WTC11 (cell line): ENCODE data around the gene TMC8.

Experiments
- AFF4 ChIP-seq: sonication (generic); formaldehyde crosslinking; IDR thresholded peaks from 2 replicates; pipeline ENCODE4 v1.8.1; 2023; ENCODE audit warnings: mild to moderate bottlenecking, missing genetic modification reagents, borderline replicate concordance
- CTCF ChIP-seq: fragments of 200-600 bp; IDR thresholded peaks from 2 replicates; pipeline ENCODE4 v1.8.0; 2022; ENCODE audit warnings: antibody characterized with exemption
- EMX1 ChIP-seq: fragments of 250-450 bp; sonication (Bioruptor Pico); IDR thresholded peaks from 2 replicates; pipeline ENCODE4 v1.8.0; 2021; ENCODE audit warnings: mild to moderate bottlenecking
- GABPB1 ChIP-seq: sonication (generic); formaldehyde crosslinking; IDR thresholded peaks from 2 replicates; pipeline ENCODE4 v1.8.1; 2023; ENCODE audit warnings: mild to moderate bottlenecking, missing genetic modification reagents
- MAX ChIP-seq: sonication (generic); formaldehyde crosslinking; IDR thresholded peaks from 2 replicates; pipeline ENCODE4 v1.8.0; 2022; ENCODE audit warnings: mild to moderate bottlenecking, missing genetic modification reagents
- NFYB ChIP-seq: sonication (generic); formaldehyde crosslinking; conservative IDR thresholded peaks from 2 replicates; pipeline ENCODE4 v1.8.0; 2022; ENCODE audit warnings: low read depth, missing genetic modification reagents
- PREB ChIP-seq: sonication (generic); formaldehyde crosslinking; IDR thresholded peaks from 2 replicates; pipeline ENCODE4 v1.8.1; 2022; ENCODE audit warnings: mild to moderate bottlenecking, missing genetic modification reagents, moderate library complexity, borderline replicate concordance

- TF ChIP-seq CTCF (no peak), EMX1 (CRISPR knock-in tag) (no peak), MAX (CRISPR knock-in tag) (no peak), AFF4 (CRISPR knock-in tag) (no peak), PREB (CRISPR knock-in tag) (no peak), GABPB1 (no peak), NFYB (CRISPR knock-in tag) (no peak)
Observed at GRCh38 chr17:78105551-78105950, 25.0 kb upstream of the TMC8 start.
